CD8-positive, alpha-beta memory T cell (primary cell): ENCODE data around the gene PRR35. TPM values are rescaled to one million over a fixed set of nuclear protein-coding genes. Genes with fewer than 3 reads are reported as not detected.
A peak's percentile ranks its signal among the peaks of the same experiment; 100 is the strongest.

Source experiments
- CTCF ChIA-PET: fragments of 350-600 bp; sonication (Branson Sonifier 250); formaldehyde crosslinking; loops from one replicate; lab custom pipeline; 2021; ENCODE audit warnings: antibody characterized with exemption; lab: Charles Lee
- POLR2A ChIA-PET: fragments of 350-600 bp; sonication (Branson Sonifier 250); formaldehyde crosslinking; loops from one replicate; lab custom pipeline; 2021; ENCODE audit warnings: antibody characterized with exemption; lab: Charles Lee
- DNase-seq, 5 donors: peaks; one replicate each; pipeline versions ENCODE4 v3.0.0 to v3.0.0-alpha.2; 2020 to 2022; ENCODE audit warnings: mixed read lengths in 1 of 5
- H3K27ac ChIP-seq: one replicate; pipeline ENCODE4 v1.7.0; 2013; ENCODE audit warnings: low read depth, mild to moderate bottlenecking, low read length, moderate library complexity
- H3K27me3 ChIP-seq: 2 replicates; pipeline ENCODE4 v1.7.0; 2013; ENCODE audit warnings: low read length, mild to moderate bottlenecking; ENCODE audit not compliant: insufficient read depth, poor library complexity, severe bottlenecking
- H3K36me3 ChIP-seq: 2 replicates; pipeline ENCODE4 v1.7.0; 2013; ENCODE audit warnings: mild to moderate bottlenecking, low read length, moderate library complexity; ENCODE audit not compliant: insufficient read depth
- H3K4me1 ChIP-seq: 2 replicates; pipeline ENCODE4 v1.7.0; 2013; ENCODE audit warnings: mild to moderate bottlenecking, low read length, moderate library complexity; ENCODE audit not compliant: insufficient read depth
- H3K4me3 ChIP-seq: 2 replicates; pipeline ENCODE4 v1.7.0; 2013; ENCODE audit warnings: mild to moderate bottlenecking, low read length
- H3K9me3 ChIP-seq: 2 replicates; pipeline ENCODE4 v1.7.0; 2013; ENCODE audit warnings: mild to moderate bottlenecking, low read length
- H3K27ac Mint-ChIP-seq, 8 donors: one replicate each; pipeline ENCODE4 v1.8.0; 2020 to 2021; ENCODE audit warnings: mixed read lengths in 8 of 8, mild to moderate bottlenecking in 6 of 8, inconsistent platforms in 3 of 8, moderate library complexity in 3 of 8
- H3K27me3 Mint-ChIP-seq, 2 donors: one replicate each; pipeline ENCODE4 v1.8.0; 2020 to 2021; ENCODE audit warnings: mixed read lengths in 2 of 2, mild to moderate bottlenecking in 1 of 2, moderate library complexity in 1 of 2
- H3K36me3 Mint-ChIP-seq, 3 donors: one replicate each; pipeline ENCODE4 v1.8.0; 2020 to 2021; ENCODE audit warnings: mixed read lengths in 3 of 3, inconsistent platforms in 1 of 3, mild to moderate bottlenecking in 1 of 3
- H3K4me1 Mint-ChIP-seq, 3 donors: one replicate each; pipeline ENCODE4 v1.8.0; 2020 to 2021; ENCODE audit warnings: mixed read lengths in 3 of 3, inconsistent platforms in 1 of 3, mild to moderate bottlenecking in 1 of 3
- H3K4me3 Mint-ChIP-seq, 7 donors: one replicate each; pipeline ENCODE4 v1.8.0; 2020 to 2021; ENCODE audit warnings: mixed read lengths in 7 of 7, mild to moderate bottlenecking in 6 of 7, moderate library complexity in 4 of 7, inconsistent platforms in 2 of 7
- H3K9me3 Mint-ChIP-seq, 5 donors: one replicate each; pipeline ENCODE4 v1.8.0; 2020 to 2022; ENCODE audit warnings: mixed read lengths in 5 of 5, mild to moderate bottlenecking in 3 of 5, moderate library complexity in 2 of 5, inconsistent platforms in 1 of 5
- polyA plus RNA-seq: library from polyadenylated mRNA; unstranded; fragments of 300-500 nt; fragmentation: Illumina TruSeq; gene quantifications from one replicate; pipeline ENCODE4 v1.2.3, GENCODE V29; 2021
- total RNA-seq, 2 experiments: library from RNA; stranded (reverse); gene quantifications; one replicate each; pipeline ENCODE4 v1.2.3, GENCODE V29; 2021

PRR35 gene
- total and polyA plus RNA-seq, 3 experiments from 2014 or later, result not detected

DNA sequence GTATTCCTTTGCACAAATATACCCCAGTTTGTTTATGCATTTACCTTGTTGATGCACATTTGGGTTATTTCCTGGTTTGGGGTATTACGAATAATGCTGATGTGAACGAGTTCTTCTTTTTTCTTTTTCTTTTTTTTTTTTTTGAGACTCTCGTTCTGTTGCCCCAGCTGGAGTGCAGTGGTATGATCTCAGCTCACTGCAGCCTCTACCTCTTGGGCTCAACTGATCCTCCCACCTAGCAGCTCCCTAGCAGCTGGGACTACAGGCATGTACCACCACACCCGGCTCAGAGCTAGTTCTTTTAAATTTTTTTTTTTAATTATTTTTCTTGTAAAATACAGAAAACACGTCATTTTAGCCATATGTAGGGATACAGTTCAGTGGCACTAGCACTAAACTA, 43.7 kb downstream of the PRR35 start:
- ChIA-PET POLR2A (no interaction called here), CTCF (no interaction called here)
- Mint-ChIP-seq H3K27ac (peak overlapping the region in 1 of 8 donors; percentile 53), H3K9me3 (no peaks in the 10 kb centered on the region), H3K4me3 (peak overlapping the region in 1 of 7 donors; percentile 65), H3K4me1 (peaks cover 11 to 15% (median 14%) of the 10 kb centered on the region in 3 donors), H3K27me3 (peaks cover 0 to 1% of the 10 kb centered on the region in 2 donors), H3K36me3 (peaks cover 0 to 2% (median 0%) of the 10 kb centered on the region in 3 donors)
- Histone ChIP-seq H3K4me1 (no peaks in the 10 kb centered on the region), H3K27me3 (no peaks in the 10 kb centered on the region), H3K4me3 (no peak overlapping the region), H3K9me3 (no peaks in the 10 kb centered on the region), H3K27ac (no peak overlapping the region), H3K36me3 (no peaks in the 10 kb centered on the region)
- DNase-seq, result no peak

DNA sequence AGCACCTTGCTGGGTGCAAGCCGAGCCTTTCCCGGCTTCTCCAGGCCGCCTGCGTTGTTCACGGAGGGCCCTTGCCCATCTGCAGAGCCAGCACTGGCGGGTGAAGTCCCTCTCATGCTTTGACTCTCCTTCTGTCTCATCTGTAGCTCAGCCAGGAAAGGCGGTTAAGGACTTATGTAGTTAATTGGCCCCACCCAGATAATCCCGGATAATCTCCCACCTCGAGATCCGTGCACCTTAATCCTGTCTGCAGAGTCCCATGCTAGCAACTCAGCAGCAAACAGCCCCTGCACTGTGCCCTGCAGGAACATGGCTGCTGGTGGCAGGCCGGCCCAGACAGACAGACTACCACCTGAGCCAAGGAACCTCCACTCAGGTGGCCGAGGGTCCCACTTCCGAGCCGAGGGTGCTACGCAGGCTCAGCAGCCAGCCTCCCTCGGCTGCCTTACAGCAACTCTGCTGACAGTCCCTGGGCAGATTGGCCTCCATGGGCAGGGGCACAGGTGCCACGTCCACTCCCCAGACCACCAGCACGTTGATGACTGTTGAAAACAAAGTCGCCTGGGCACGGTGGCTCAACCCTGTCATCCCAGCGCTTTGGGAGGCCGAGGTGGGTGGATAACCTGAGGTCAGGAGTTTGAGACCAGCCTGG, 46.6 kb downstream of the PRR35 start:
- Mint-ChIP-seq H3K36me3 (peaks cover 0 to 1% (median 0%) of the 10 kb centered on the region in 3 donors), H3K4me1 (peaks cover 15 to 22% (median 19%) of the 10 kb centered on the region in 3 donors), H3K4me3 (no peak overlapping the region), H3K9me3 (no peaks in the 10 kb centered on the region), H3K27me3 (peaks cover 0 to 1% of the 10 kb centered on the region in 2 donors), H3K27ac (no peak overlapping the region)
- CTCF ChIA-PET, result no interaction called here
- Histone ChIP-seq H3K4me3 (no peak overlapping the region), H3K27me3 (no peaks in the 10 kb centered on the region), H3K27ac (no peak overlapping the region), H3K4me1 (no peaks in the 10 kb centered on the region), H3K36me3 (no peaks in the 10 kb centered on the region), H3K9me3 (no peaks in the 10 kb centered on the region)
- no peak for DNase-seq
- POLR2A ChIA-PET, result no interaction called here

DNA sequence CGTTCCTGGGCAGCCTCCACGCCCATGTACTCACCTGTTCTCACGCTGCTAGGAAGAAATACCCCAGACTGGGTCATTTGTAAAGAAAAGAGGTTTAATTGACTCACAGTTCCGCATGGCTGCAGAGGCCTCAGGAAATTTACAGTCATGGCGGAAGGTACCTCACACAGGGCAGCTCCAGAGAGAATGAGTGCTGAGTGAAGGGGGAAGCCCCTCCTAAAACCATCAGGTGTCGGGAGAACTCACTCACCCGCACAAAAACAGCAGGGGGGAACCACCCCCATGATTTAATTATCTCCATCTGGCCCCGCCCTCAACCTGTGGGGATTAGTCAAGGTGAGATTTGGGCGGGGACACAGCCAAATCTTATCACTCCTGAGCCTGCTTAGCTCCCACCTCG, 47.8 kb downstream of the PRR35 start:
- peaks cover 0 to 1% of the 10 kb centered on the region in 2 donors for H3K27me3 Mint-ChIP-seq
- POLR2A ChIA-PET, result no interaction called here

DNA sequence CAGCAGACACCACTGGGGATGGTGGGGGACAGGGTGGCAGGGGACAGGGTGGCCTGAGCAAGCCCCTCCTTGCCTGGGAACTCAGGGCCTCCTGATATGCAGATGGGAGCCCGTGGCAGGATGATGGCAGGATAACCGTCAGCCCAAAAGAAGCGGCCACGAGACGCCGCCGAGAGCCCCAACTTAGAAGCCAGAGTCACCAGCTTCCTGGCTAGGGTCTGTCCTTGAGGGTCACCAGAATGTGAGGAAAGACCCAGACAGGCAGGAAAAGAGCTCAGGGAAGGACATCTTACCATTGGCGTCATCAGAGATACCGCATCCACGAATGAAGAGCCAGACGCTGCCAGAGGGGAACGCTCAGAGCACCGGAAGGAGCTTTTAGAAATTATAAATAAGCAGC, 49.1 kb downstream of the PRR35 start:
- Histone ChIP-seq H3K36me3 (no peaks in the 10 kb centered on the region), H3K27me3 (no peaks in the 10 kb centered on the region), H3K9me3 (no peaks in the 10 kb centered on the region), H3K4me3 (no peak overlapping the region), H3K27ac (no peak overlapping the region), H3K4me1 (no peaks in the 10 kb centered on the region)
- POLR2A ChIA-PET, result no interaction called here
- peak overlapping the region in 1 of 8 donors; percentile 12 for H3K27ac Mint-ChIP-seq
- H3K4me1 Mint-ChIP-seq, result peaks cover 3 to 10% (median 7%) of the 10 kb centered on the region in 3 donors
- CTCF ChIA-PET, result interaction anchor here (1.6 to 1.7 kb wide), 2 partner anchors 29 to 30 kb away, joined by 4 to 5 read pairs; no protein-coding TSS in a partner anchor
- H3K36me3 Mint-ChIP-seq, result peaks cover 0 to 2% (median 0%) of the 10 kb centered on the region in 3 donors
- no peaks in the 10 kb centered on the region for H3K9me3 Mint-ChIP-seq
- no peak for DNase-seq
- peaks cover 0 to 1% of the 10 kb centered on the region in 2 donors for H3K27me3 Mint-ChIP-seq
- no peak overlapping the region for H3K4me3 Mint-ChIP-seq

More for the DNA sequence above, 47.8 kb downstream of the PRR35 start:
- Mint-ChIP-seq H3K4me3 (no peak overlapping the region), H3K4me1 (peaks cover 10 to 18% (median 15%) of the 10 kb centered on the region in 3 donors), H3K9me3 (no peaks in the 10 kb centered on the region), H3K36me3 (peaks cover 0 to 1% (median 0%) of the 10 kb centered on the region in 3 donors), H3K27ac (peak overlapping the region in 1 of 8 donors; percentile 29)
- H3K9me3 ChIP-seq, result no peaks in the 10 kb centered on the region
- CTCF ChIA-PET, result no interaction called here
- no peaks in the 10 kb centered on the region for H3K4me1 ChIP-seq
- H3K4me3 ChIP-seq, result no peak overlapping the region
- H3K36me3 ChIP-seq, result no peaks in the 10 kb centered on the region
- H3K27me3 ChIP-seq, result no peaks in the 10 kb centered on the region
- no peak for DNase-seq
- H3K27ac ChIP-seq, result no peak overlapping the region

DNA sequence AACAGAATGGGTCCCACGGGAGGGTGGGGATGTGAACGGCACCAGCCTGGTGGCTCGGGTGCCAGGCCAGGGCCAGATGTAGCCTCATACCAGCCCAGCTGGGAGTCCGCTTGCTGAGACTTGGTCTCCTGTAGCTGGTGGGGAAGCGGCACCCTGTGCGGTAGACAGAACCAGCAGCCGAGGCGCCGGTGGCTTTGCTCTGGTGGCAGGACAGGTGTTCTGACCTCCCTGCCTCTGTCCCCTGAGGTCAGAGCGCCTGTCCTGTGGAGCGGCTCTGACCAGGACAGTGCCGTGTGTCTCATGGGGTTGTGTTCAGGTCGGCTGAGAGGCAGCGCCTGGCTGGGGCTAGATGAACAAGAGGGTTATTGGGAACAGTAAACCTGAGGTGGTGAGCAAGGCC, 49.8 kb downstream of the PRR35 start:
- ChIA-PET POLR2A (no interaction called here), CTCF (interaction anchor here (0.8 to 1.7 kb wide), 3 partner anchors 14 to 31 kb away, joined by 3 to 5 read pairs (median 4); no protein-coding TSS in a partner anchor)
- Histone ChIP-seq H3K27ac (no peak overlapping the region), H3K36me3 (no peaks in the 10 kb centered on the region), H3K4me3 (no peak overlapping the region), H3K9me3 (no peaks in the 10 kb centered on the region), H3K4me1 (no peaks in the 10 kb centered on the region), H3K27me3 (no peaks in the 10 kb centered on the region)
- H3K4me1 Mint-ChIP-seq, result peaks cover 3 to 7% (median 7%) of the 10 kb centered on the region in 3 donors
- no peak overlapping the region for H3K4me3 Mint-ChIP-seq
- no peak for DNase-seq
- peaks cover 0 to 5% (median 0%) of the 10 kb centered on the region in 3 donors for H3K36me3 Mint-ChIP-seq
- no peaks in the 10 kb centered on the region for H3K9me3 Mint-ChIP-seq
- peak overlapping the region in 1 of 8 donors; percentile 65 for H3K27ac Mint-ChIP-seq
- H3K27me3 Mint-ChIP-seq, result peaks cover 0 to 1% of the 10 kb centered on the region in 2 donors

DNA sequence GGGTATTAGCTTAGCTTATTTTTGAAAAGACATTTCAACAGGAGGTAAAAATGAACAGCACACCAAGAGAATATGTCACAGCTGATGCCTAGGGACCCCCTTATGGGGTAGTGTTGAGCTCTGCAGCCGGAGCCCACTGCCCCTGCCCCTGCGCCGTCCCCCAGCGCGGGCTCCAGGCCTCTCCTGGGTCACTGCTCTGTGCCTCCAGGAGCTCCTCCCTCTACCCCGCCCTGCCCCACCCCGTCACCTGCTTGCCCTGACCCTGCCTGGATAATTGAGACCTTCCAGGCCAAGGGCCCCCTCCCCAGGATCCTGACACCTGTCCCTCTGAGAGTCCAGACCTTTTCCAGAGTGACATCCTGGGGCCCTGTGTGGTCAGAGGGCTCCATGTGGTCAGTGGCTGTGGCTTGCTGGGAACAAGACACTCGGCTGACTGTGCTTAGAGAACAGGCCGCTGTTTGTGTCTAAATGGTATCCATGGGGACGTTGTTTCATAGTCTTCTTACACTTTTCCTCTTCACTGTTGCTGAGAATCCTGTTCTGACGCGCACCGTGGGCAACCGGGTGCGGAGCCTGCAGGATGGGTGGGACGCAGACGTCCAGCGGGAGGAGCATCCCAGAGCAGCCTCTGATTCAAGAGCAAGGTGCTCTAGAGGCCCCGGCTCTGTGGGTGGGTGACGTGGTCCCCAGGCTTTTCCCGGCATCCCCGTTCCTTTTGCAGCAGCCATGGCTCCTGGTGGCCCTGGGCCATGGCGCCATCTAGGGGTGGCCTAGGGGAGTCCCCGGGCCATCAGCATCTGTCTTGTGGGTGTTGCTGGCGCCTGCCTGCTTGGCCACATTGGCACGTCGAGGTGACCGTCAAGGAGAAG, 50.6 kb downstream of the PRR35 start:
- Histone ChIP-seq H3K4me1 (no peaks in the 10 kb centered on the region), H3K27me3 (no peaks in the 10 kb centered on the region), H3K27ac (no peak overlapping the region), H3K9me3 (no peaks in the 10 kb centered on the region), H3K4me3 (no peak overlapping the region), H3K36me3 (no peaks in the 10 kb centered on the region)
- peak; percentile 42 to 65 (median 49) for DNase-seq
- Mint-ChIP-seq H3K36me3 (peaks cover 0 to 5% (median 0%) of the 10 kb centered on the region in 3 donors), H3K4me3 (no peak overlapping the region), H3K27me3 (peaks cover 0 to 1% of the 10 kb centered on the region in 2 donors), H3K9me3 (no peaks in the 10 kb centered on the region), H3K4me1 (peaks cover 3 to 7% (median 7%) of the 10 kb centered on the region in 3 donors), H3K27ac (peak overlapping the region in 2 of 8 donors; percentile 30 to 52)
- ChIA-PET POLR2A (no interaction called here), CTCF (interaction anchor here (0.8 to 1.7 kb wide), 3 partner anchors 15 to 31 kb away, joined by 3 to 5 read pairs (median 4); no protein-coding TSS in a partner anchor)

DNA sequence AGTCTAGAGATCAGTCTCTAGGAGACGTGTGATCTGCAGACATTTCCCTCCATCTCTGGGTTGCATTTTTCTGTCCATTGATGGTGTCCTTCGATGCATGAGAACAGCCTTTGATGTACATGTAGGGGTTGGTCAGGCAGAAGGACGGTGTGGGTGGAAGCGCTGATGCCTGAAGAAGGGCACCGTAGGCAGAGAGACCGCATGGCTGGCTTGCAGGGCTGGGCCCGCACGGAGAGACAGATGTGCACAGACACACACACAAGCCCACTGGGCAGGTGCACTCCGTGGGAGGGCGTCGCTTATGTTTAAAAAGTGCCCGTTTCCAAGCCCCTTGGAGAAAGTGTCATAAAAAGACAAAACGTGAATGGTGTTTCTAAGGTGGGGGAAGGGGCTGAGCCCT, 54.9 kb downstream of the PRR35 start:
- no peak overlapping the region for H3K4me3 Mint-ChIP-seq
- H3K36me3 ChIP-seq, result no peaks in the 10 kb centered on the region
- H3K27ac ChIP-seq, result no peak overlapping the region
- no peak for DNase-seq
- peaks cover 3 to 5% (median 5%) of the 10 kb centered on the region in 3 donors for H3K4me1 Mint-ChIP-seq
- H3K4me3 ChIP-seq, result no peak overlapping the region
- H3K9me3 Mint-ChIP-seq, result no peaks in the 10 kb centered on the region
- ChIA-PET POLR2A (no interaction called here), CTCF (no interaction called here)
- no peaks in the 10 kb centered on the region for H3K27me3 Mint-ChIP-seq
- peaks cover 0 to 7% (median 0%) of the 10 kb centered on the region in 3 donors for H3K36me3 Mint-ChIP-seq
- H3K27me3 ChIP-seq, result no peaks in the 10 kb centered on the region
- no peaks in the 10 kb centered on the region for H3K4me1 ChIP-seq
- no peaks in the 10 kb centered on the region for H3K9me3 ChIP-seq
- H3K27ac Mint-ChIP-seq, result peak overlapping the region in 1 of 8 donors; percentile 42
